Loucy (cell line): ENCODE results near the gene IGF2BP1.

Experiments used
- H2AFZ ChIP-seq: fragments of 200-600 bp; sonication (generic); 2 replicates; pipeline ENCODE4 v1.6.0; 2016; ENCODE audit warnings: antibody characterized with exemption, mild to moderate bottlenecking, low read length, moderate library complexity
- H3F3A ChIP-seq: fragments of 200-600 bp; 2 replicates; pipeline ENCODE4 v1.6.0; 2016; ENCODE audit warnings: antibody characterized with exemption, low read depth, mild to moderate bottlenecking
- H3K27me3 ChIP-seq: fragments of 200-600 bp; sonication (generic); 2 replicates; pipeline ENCODE4 v1.6.1; 2014; ENCODE audit warnings: low read length, mild to moderate bottlenecking; ENCODE audit not compliant: insufficient read depth, poor library complexity, severe bottlenecking
- H3K36me3 ChIP-seq: fragments of 200-600 bp; sonication (generic); 2 replicates; pipeline ENCODE4 v1.6.1; 2016; ENCODE audit warnings: low read length; ENCODE audit not compliant: insufficient read depth
- H3K4me1 ChIP-seq: fragments of 200-600 bp; sonication (generic); 2 replicates; pipeline ENCODE4 v1.5.1; 2014; ENCODE audit warnings: low read length, mild to moderate bottlenecking; ENCODE audit not compliant: insufficient read depth, poor library complexity, severe bottlenecking
- H3K4me2 ChIP-seq: fragments of 200-600 bp; sonication (generic); 2 replicates; pipeline ENCODE4 v1.6.0; 2014; ENCODE audit warnings: antibody characterized with exemption, low read length, low read depth, mild to moderate bottlenecking; ENCODE audit not compliant: poor library complexity, severe bottlenecking
- H3K4me3 ChIP-seq: fragments of 200-600 bp; sonication (generic); 2 replicates; pipeline ENCODE4 v1.5.1; 2014; ENCODE audit warnings: low read length, mild to moderate bottlenecking, mixed read lengths; ENCODE audit not compliant: poor library complexity, severe bottlenecking
- H3K79me2 ChIP-seq: fragments of 200-600 bp; sonication (generic); 2 replicates; pipeline ENCODE4 v1.6.1; 2014; ENCODE audit warnings: low read length; ENCODE audit not compliant: insufficient read depth
- H3K9ac ChIP-seq: fragments of 200-600 bp; sonication (generic); 2 replicates; pipeline ENCODE4 v1.6.0; 2014; ENCODE audit warnings: mild to moderate bottlenecking, low read depth, low read length, moderate library complexity; ENCODE audit not compliant: poor library complexity, severe bottlenecking
- H3K9me2 ChIP-seq: fragments of 200-600 bp; sonication (generic); replicated peaks from 2 replicates; pipeline ENCODE4 v1.6.1; 2016; ENCODE audit warnings: low read depth, low read length, mixed read lengths
- H3K9me3 ChIP-seq: fragments of 200-600 bp; sonication (generic); 2 replicates; pipeline ENCODE4 v1.6.1; 2014; ENCODE audit warnings: mild to moderate bottlenecking, antibody characterized with exemption, low read length, low read depth; ENCODE audit not compliant: insufficient read depth
- H4K20me1 ChIP-seq: fragments of 200-600 bp; sonication (generic); 2 replicates; pipeline ENCODE4 v1.6.0; 2014; ENCODE audit warnings: antibody characterized with exemption, low read length, mild to moderate bottlenecking; ENCODE audit not compliant: insufficient read depth, poor library complexity, severe bottlenecking
- EZH2phosphoT487 ChIP-seq: fragments of 200-600 bp; IDR thresholded peaks from 2 replicates; pipeline ENCODE4 v1.6.1; 2018; ENCODE audit warnings: antibody characterized with exemption, mild to moderate bottlenecking, moderate library complexity, borderline replicate concordance
- TF ChIP-seq, protein P1 (sequence below): fragments of 200-600 bp; sonication (generic); conservative IDR thresholded peaks from 2 replicates; pipeline ENCODE4 v1.5.1; 2014; ENCODE audit warnings: mild to moderate bottlenecking, antibody characterized with exemption, low read length

IGF2BP1 gene

DNA sequence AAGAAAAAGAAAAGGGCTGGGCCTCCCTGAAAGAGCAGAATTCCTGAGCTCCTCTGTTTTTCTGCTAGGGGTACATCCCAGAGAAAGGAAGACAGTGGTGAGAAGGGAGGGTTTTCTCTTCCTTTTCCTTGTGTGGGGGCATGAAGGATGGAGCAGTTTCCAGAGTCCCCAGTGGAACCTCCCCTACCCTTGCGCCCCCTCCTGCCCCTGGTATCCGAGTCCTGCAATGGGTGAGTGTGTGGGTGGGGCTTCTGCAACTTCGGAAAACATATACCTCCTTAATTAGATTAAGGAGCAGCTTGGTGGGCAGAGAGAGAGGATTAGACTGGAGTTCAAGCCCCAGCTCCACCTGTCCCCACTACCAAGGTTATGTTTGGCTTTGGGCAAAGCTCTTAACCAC, 23.4 kb upstream of the IGF2BP1 start:
- no peak overlapping the region for H3K9ac ChIP-seq
- H3K79me2 ChIP-seq, result no peaks in the 10 kb centered on the region
- no peaks in the 10 kb centered on the region for H3F3A ChIP-seq
- H3K4me2 ChIP-seq, result no peak overlapping the region
- H3K4me3 ChIP-seq, result no peak overlapping the region
- H3K9me2 ChIP-seq, result no peaks in the 10 kb centered on the region
- no peak overlapping the region for H2AFZ ChIP-seq
- TF ChIP-seq EZH2phosphoT487, result no peak
- TF ChIP-seq, protein P1, sequence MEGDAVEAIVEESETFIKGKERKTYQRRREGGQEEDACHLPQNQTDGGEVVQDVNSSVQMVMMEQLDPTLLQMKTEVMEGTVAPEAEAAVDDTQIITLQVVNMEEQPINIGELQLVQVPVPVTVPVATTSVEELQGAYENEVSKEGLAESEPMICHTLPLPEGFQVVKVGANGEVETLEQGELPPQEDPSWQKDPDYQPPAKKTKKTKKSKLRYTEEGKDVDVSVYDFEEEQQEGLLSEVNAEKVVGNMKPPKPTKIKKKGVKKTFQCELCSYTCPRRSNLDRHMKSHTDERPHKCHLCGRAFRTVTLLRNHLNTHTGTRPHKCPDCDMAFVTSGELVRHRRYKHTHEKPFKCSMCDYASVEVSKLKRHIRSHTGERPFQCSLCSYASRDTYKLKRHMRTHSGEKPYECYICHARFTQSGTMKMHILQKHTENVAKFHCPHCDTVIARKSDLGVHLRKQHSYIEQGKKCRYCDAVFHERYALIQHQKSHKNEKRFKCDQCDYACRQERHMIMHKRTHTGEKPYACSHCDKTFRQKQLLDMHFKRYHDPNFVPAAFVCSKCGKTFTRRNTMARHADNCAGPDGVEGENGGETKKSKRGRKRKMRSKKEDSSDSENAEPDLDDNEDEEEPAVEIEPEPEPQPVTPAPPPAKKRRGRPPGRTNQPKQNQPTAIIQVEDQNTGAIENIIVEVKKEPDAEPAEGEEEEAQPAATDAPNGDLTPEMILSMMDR, result no peak
- H3K36me3 ChIP-seq, result no peaks in the 10 kb centered on the region
- no peaks in the 10 kb centered on the region for H3K27me3 ChIP-seq
- no peaks in the 10 kb centered on the region for H4K20me1 ChIP-seq
- H3K4me1 ChIP-seq, result no peaks in the 10 kb centered on the region
- H3K9me3 ChIP-seq, result no peaks in the 10 kb centered on the region

DNA sequence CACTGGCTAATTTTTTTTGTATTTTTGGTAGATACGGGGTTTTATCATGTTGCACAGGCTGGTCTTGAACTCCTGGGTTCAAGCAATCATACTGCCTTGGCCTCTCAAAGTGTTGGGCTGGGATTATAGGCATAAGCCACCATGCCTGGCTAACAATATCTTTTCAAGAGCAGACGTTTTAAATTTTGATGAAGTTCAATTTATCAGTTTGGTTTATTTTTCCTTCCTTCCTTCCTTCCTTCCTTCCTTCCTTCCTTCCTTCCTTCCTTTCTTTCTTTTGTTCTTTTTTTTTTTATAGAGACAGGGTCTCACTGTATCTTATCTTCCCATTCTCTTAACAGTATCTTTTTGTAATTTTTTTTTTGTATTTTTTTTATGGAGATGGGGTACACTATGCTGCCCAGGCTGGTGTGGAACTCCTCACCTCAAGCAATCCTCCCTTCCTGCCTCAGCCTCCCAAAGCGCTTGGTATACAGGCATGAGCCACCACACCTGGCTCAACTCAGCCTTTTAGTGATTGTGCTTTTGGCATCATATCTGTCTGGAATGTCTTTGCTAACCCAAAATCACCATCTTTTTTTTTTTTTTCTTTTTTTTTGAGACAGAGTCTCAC, 15.2 kb upstream of the IGF2BP1 start:
- no peaks in the 10 kb centered on the region for H3K4me1 ChIP-seq
- H2AFZ ChIP-seq, result no peak overlapping the region
- TF ChIP-seq, protein P1, result no peak
- no peak for TF ChIP-seq EZH2phosphoT487
- no peaks in the 10 kb centered on the region for H3K79me2 ChIP-seq
- H3K36me3 ChIP-seq, result no peaks in the 10 kb centered on the region
- no peaks in the 10 kb centered on the region for H3F3A ChIP-seq
- no peaks in the 10 kb centered on the region for H4K20me1 ChIP-seq
- H3K27me3 ChIP-seq, result no peaks in the 10 kb centered on the region
- no peaks in the 10 kb centered on the region for H3K9me2 ChIP-seq
- H3K4me3 ChIP-seq, result no peak overlapping the region
- H3K4me2 ChIP-seq, result no peak overlapping the region
- H3K9ac ChIP-seq, result no peak overlapping the region
- H3K9me3 ChIP-seq, result no peaks in the 10 kb centered on the region; the same call in 1 of the 2 replicates

DNA sequence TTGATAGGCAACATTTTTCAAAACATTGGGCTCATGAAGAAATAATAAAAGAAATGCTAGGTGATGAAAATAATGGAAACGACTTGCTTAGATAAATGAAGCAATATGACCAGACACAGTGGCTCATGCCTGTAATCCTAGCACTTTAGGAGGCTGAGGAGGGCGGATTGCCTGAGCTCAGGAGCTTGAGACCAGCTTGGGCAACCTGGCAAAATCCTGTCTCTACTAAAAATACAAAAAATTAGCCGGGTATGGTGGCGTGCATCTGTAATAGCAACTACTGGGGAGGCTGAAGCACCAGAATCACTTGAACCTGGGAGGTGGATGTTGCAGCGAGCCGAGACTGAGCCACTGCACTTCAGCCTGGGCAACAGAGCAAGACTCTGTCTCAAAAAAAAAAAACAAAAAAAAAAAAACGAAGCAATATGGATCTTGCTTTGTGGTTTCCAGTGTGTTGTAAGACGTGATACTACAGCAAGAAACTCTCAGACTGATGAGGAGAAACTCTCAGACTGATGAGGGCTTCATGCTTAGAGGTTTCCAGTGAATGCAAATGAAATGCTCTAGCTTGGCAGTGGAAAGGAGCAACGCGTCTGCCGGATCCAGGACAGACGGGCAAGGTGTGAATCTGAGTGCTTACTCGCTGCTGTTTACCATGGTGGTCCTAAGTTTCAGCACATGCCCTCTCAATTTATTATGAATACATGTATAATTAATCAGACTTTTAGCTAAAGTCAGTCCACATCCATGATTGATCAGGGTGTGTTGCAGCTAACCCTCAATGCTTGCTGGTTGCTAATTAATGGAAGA, 11.5 kb upstream of the IGF2BP1 start:
- H3K27me3 ChIP-seq, result peaks cover 2% of the 10 kb centered on the region
- H3F3A ChIP-seq, result no peaks in the 10 kb centered on the region
- H3K4me1 ChIP-seq, result no peaks in the 10 kb centered on the region
- no peaks in the 10 kb centered on the region for H3K79me2 ChIP-seq
- TF ChIP-seq EZH2phosphoT487, result no peak
- TF ChIP-seq, protein P1, result no peak
- H3K4me2 ChIP-seq, result no peak overlapping the region
- no peaks in the 10 kb centered on the region for H4K20me1 ChIP-seq
- no peaks in the 10 kb centered on the region; the same call in 1 of the 2 replicates for H3K9me3 ChIP-seq
- H3K36me3 ChIP-seq, result no peaks in the 10 kb centered on the region
- no peak overlapping the region for H3K9ac ChIP-seq
- H2AFZ ChIP-seq, result no peak overlapping the region
- no peak overlapping the region for H3K4me3 ChIP-seq
- H3K9me2 ChIP-seq, result no peaks in the 10 kb centered on the region
